NB4 (cell line): ENCODE data around the gene OR2F2.

Source experiments
- POLR2A ChIP-seq: IDR thresholded peaks from 2 replicates; pipeline ENCODE4 v1.6.1; 2011; ENCODE audit warnings: mild to moderate bottlenecking; ENCODE audit not compliant: insufficient read length; ENCODE audit errors: extremely low read depth
- TF ChIP-seq, protein P1 (sequence below): IDR thresholded peaks from one replicate; pipeline ENCODE4 v1.5.1; 2012; ENCODE audit warnings: low read depth, low read length
- TF ChIP-seq, protein P2 (sequence below): IDR thresholded peaks from 2 replicates; pipeline ENCODE4 v1.6.1; 2011; ENCODE audit warnings: low read depth, low read length

DNA sequence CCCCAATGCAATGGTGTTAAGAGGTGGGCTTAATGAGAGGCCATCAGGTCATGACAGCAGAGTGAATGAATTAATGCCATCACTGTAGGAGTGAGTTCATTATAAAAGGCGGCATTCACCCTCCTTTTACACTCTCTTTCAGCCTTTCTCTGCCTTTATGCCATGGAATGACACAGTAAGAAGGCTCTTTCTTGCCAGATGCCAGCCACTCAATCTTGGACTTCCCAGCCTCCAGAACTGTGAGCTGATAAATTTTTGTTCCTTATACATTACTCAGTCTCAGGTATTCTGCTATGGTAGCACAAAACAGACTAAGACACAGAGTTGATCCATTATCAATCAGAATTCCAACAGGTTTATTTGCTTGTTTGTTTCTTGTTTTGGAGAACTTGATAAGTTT is 36.2 kb upstream of the OR2F2 start:
- TF ChIP-seq POLR2A = no peak
- TF ChIP-seq, protein P1, sequence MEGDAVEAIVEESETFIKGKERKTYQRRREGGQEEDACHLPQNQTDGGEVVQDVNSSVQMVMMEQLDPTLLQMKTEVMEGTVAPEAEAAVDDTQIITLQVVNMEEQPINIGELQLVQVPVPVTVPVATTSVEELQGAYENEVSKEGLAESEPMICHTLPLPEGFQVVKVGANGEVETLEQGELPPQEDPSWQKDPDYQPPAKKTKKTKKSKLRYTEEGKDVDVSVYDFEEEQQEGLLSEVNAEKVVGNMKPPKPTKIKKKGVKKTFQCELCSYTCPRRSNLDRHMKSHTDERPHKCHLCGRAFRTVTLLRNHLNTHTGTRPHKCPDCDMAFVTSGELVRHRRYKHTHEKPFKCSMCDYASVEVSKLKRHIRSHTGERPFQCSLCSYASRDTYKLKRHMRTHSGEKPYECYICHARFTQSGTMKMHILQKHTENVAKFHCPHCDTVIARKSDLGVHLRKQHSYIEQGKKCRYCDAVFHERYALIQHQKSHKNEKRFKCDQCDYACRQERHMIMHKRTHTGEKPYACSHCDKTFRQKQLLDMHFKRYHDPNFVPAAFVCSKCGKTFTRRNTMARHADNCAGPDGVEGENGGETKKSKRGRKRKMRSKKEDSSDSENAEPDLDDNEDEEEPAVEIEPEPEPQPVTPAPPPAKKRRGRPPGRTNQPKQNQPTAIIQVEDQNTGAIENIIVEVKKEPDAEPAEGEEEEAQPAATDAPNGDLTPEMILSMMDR = no peak
- TF ChIP-seq, protein P2, sequence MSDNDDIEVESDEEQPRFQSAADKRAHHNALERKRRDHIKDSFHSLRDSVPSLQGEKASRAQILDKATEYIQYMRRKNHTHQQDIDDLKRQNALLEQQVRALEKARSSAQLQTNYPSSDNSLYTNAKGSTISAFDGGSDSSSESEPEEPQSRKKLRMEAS = no peak
